Spleen (tissue), 11 donors: ENCODE data around the gene CARMIL3. TPM values are rescaled to one million over a fixed set of nuclear protein-coding genes. Genes with fewer than 3 reads are reported as not detected.

Experiments
- DNase-seq: peaks from one replicate; pipeline ENCODE4 v3.0.0-alpha.2; 2020
- H3K27ac ChIP-seq, 8 donors: fragments of 200-600 bp; sonication (generic) in 7 of 8; 1 replicate in 4 of 8; 2 replicates in 4 of 8; pipeline versions ENCODE4 v1.5.0 to v1.8.0; 2016 to 2021; ENCODE audit warnings: inconsistent platforms in 4 of 8, mild to moderate bottlenecking in 4 of 8, moderate library complexity in 1 of 8
- H3K27me3 ChIP-seq, 7 donors: fragments of 200-600 bp; sonication (generic) in 6 of 7; replicated peaks in 1 of 7; 1 replicate in 4 of 7; 2 replicates in 3 of 7; pipeline versions ENCODE4 v1.5.0 to v1.8.0; 2016 to 2021; ENCODE audit warnings: inconsistent platforms in 3 of 7, mild to moderate bottlenecking in 1 of 7
- H3K36me3 ChIP-seq, 6 donors: fragments of 200-600 bp; sonication (generic) in 5 of 6; 1 replicate in 4 of 6; 2 replicates in 2 of 6; pipeline versions ENCODE4 v1.5.0 to v1.8.0; 2016 to 2021; ENCODE audit warnings: inconsistent platforms in 2 of 6
- H3K4me1 ChIP-seq, 6 donors: fragments of 200-600 bp; sonication (generic) in 5 of 6; 1 replicate in 3 of 6; 2 replicates in 3 of 6; pipeline versions ENCODE4 v1.5.0 to v1.8.0; 2016 to 2021; ENCODE audit warnings: inconsistent platforms in 3 of 6
- H3K4me3 ChIP-seq, 8 donors: fragments of 200-600 bp; sonication (generic) in 7 of 8; 1 replicate in 4 of 8; 2 replicates in 4 of 8; pipeline versions ENCODE4 v1.5.0 to v1.8.0; 2016 to 2021; ENCODE audit warnings: inconsistent platforms in 4 of 8, mild to moderate bottlenecking in 4 of 8, moderate library complexity in 2 of 8
- H3K9me3 ChIP-seq, 8 donors: fragments of 200-600 bp; sonication (generic) in 7 of 8; 1 replicate in 4 of 8; 2 replicates in 4 of 8; pipeline versions ENCODE4 v1.5.0 to v1.8.0; 2016 to 2021; ENCODE audit warnings: inconsistent platforms in 4 of 8
- POLR2A ChIP-seq, 3 donors: fragments of 450-650 bp; IDR thresholded peaks; one replicate each; pipeline ENCODE4 v1.5.1; 2017; ENCODE audit warnings: antibody characterized with exemption in 3 of 3, mild to moderate bottlenecking in 1 of 3
- POLR2AphosphoS5 ChIP-seq, 3 donors: sonication (generic); formaldehyde crosslinking; IDR thresholded peaks; one replicate each; pipeline ENCODE4 v1.5.1; 2017; ENCODE audit warnings: antibody characterized with exemption in 3 of 3
- WGBS, 5 donors: extraction: QIAGEN DNeasy Blood & Tissue Kit in 3 of 5; methylation state at CpG; one replicate each; pipeline versions ENCODE4 v1.1.5 to v1.1.7; 2013 to 2018; 5-methylcytosine and 5-hydroxymethylcytosine counted together
- intact Hi-C: fragments of 100-400 bp; cut with DNase I; formaldehyde crosslinking; loops from one replicate; pipeline ENCODE4 v1.15.0; 2023; ENCODE audit warnings: low total_unique reads
- polyA plus RNA-seq, 3 donors: library from polyadenylated mRNA; stranded (reverse); fragments of 200-250 nt; gene quantifications; one replicate each; pipeline ENCODE4 v1.2.1, GENCODE V29; 2013
- total RNA-seq, 7 donors: library from RNA; depleted of rRNA in 3 of 7; stranded (reverse); fragments of >200 nt in 3 of 7; fragmentation: NEBNext Ultra II Directional in 4 of 7; extraction: Animal tissue kit (Norgen Biotek cat#: 25700) in 4 of 7; gene quantifications; one replicate each; pipeline versions ENCODE4 v1.1.0 to v1.2.1, GENCODE V29; 2016 to 2021
- TF ChIP-seq, protein P1 (sequence below), 11 experiments: fragments of 200-600 bp in 7 of 11; fragments of 450-650 bp in 4 of 11; sonication (generic) in 4 of 11; IDR thresholded peaks in 8 of 11; conservative IDR thresholded peaks in 3 of 11; 1 replicate in 7 of 11; 2 replicates in 4 of 11; pipeline versions ENCODE4 v1.4.0 to v1.8.0; 2016 to 2021; ENCODE audit warnings: antibody characterized with exemption in 11 of 11, inconsistent platforms in 4 of 11, mild to moderate bottlenecking in 1 of 11
- donor health status: healthy with polysubstance abuse.
- donor health status: DM: no; HTN: no; CAD: no; lungs with moderate emphysema.
- donor health status: DM: no; HTN: no; CAD: no.
- donor health status: Bipolar disorder and iron deficiency.
- donor health status: healthy.
- donor health status: DM: no; HTN: no; CAD: no.
- donor health status: DM: yes; HTN: yes; CAD: no.

The CARMIL3 gene
- total and polyA plus RNA-seq, 10 donors = 0.39 to 3.2 (median 1.4) TPM

DNA sequence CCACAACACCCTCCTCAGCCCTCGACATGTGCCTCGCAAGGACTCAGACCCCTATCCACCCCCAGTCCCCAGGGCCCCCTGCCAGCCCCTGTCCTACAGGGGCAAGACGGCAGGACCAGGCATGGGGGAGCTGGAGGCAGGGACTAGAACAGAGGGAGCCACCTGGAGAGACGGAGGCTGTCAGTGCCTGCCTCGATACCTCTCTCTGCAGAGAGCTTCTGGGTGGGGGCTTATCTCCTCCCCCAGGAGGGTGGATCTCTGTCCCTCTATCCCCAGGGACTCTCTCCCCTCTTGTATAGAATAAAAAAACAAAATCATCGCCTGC is 17.6 kb downstream of the CARMIL3 start:
- H3K4me1 ChIP-seq = peaks cover 0 to 13% (median 0%) of the 10 kb centered on the region in 6 donors
- no peaks in the 10 kb centered on the region for H3K36me3 ChIP-seq
- no peak overlapping the region for H3K27ac ChIP-seq
- TF ChIP-seq, protein P1, sequence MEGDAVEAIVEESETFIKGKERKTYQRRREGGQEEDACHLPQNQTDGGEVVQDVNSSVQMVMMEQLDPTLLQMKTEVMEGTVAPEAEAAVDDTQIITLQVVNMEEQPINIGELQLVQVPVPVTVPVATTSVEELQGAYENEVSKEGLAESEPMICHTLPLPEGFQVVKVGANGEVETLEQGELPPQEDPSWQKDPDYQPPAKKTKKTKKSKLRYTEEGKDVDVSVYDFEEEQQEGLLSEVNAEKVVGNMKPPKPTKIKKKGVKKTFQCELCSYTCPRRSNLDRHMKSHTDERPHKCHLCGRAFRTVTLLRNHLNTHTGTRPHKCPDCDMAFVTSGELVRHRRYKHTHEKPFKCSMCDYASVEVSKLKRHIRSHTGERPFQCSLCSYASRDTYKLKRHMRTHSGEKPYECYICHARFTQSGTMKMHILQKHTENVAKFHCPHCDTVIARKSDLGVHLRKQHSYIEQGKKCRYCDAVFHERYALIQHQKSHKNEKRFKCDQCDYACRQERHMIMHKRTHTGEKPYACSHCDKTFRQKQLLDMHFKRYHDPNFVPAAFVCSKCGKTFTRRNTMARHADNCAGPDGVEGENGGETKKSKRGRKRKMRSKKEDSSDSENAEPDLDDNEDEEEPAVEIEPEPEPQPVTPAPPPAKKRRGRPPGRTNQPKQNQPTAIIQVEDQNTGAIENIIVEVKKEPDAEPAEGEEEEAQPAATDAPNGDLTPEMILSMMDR (IDR thresholded peaks at IDR 0.05 in 8 of 11, conservative IDR thresholded peaks at IDR 0.05 in 3 of 11) = no peak
- TF ChIP-seq POLR2AphosphoS5 (IDR thresholded peaks at IDR 0.05) = no peak
- no peak for TF ChIP-seq POLR2A (IDR thresholded peaks at IDR 0.05)
- intact Hi-C loops = no loop called here
- H3K9me3 ChIP-seq = no peaks in the 10 kb centered on the region
- no peak overlapping the region for H3K4me3 ChIP-seq
- WGBS, 5 donors = 75 to 92% (median 87%) methylated on average over 3 to 6 of the region's 6 CpGs
- H3K27me3 ChIP-seq = peaks cover 0 to 17% (median 0%) of the 10 kb centered on the region in 7 donors
- DNase-seq = peak; percentile 71

GRCh38 chr14:24070285-24071143 is 18.7 kb downstream of the CARMIL3 start:
- Histone ChIP-seq H3K4me3 (no peak overlapping the region), H3K36me3 (no peaks in the 10 kb centered on the region), H3K9me3 (no peaks in the 10 kb centered on the region), H3K27ac (no peak overlapping the region), H3K4me1 (peaks cover 0 to 18% (median under 1%) of the 10 kb centered on the region in 6 donors), H3K27me3 (peaks cover 0 to 17% (median 0%) of the 10 kb centered on the region in 7 donors)
- intact Hi-C loops = no loop called here
- WGBS, 5 donors = 55 to 80% (median 75%) methylated on average over 10 of the region's 10 CpGs
- TF ChIP-seq POLR2AphosphoS5 (IDR thresholded peaks at IDR 0.05) = no peak
- TF ChIP-seq, protein P1 (IDR thresholded peaks at IDR 0.05 in 8 of 11, conservative IDR thresholded peaks at IDR 0.05 in 3 of 11) = no peak
- DNase-seq = peak; percentile 28

- no peaks in the 10 kb centered on the region for H3K36me3 ChIP-seq
- intact Hi-C loops = no loop called here
- no peak for TF ChIP-seq POLR2A (IDR thresholded peaks at IDR 0.05)
- no peak for TF ChIP-seq POLR2AphosphoS5 (IDR thresholded peaks at IDR 0.05)
- TF ChIP-seq, protein P1 (IDR thresholded peaks at IDR 0.05 in 8 of 11, conservative IDR thresholded peaks at IDR 0.05 in 3 of 11) = no peak
- H3K4me1 ChIP-seq = peaks cover 0 to 24% (median 2%) of the 10 kb centered on the region in 6 donors
- peak; percentile 62 for DNase-seq
- H3K27me3 ChIP-seq = peaks cover 0 to 17% (median 0%) of the 10 kb centered on the region in 7 donors
- H3K4me3 ChIP-seq = no peak within 1 kb of the TSS
- 52 to 70% (median 62%) methylated on average over 16 to 19 of the region's 19 CpGs for WGBS, 5 donors
- no peak within 1 kb of the TSS for H3K27ac ChIP-seq
- no peaks in the 10 kb centered on the region for H3K9me3 ChIP-seq
Measured at GRCh38 chr14:24071144-24071697, 19.4 kb downstream of the CARMIL3 start, which contains the start of gene CPNE6. Gene CPNE6 (plus strand): TSS chr14:24071562. CDS start chr14:24072937, 1,375 bp downstream.

DNA sequence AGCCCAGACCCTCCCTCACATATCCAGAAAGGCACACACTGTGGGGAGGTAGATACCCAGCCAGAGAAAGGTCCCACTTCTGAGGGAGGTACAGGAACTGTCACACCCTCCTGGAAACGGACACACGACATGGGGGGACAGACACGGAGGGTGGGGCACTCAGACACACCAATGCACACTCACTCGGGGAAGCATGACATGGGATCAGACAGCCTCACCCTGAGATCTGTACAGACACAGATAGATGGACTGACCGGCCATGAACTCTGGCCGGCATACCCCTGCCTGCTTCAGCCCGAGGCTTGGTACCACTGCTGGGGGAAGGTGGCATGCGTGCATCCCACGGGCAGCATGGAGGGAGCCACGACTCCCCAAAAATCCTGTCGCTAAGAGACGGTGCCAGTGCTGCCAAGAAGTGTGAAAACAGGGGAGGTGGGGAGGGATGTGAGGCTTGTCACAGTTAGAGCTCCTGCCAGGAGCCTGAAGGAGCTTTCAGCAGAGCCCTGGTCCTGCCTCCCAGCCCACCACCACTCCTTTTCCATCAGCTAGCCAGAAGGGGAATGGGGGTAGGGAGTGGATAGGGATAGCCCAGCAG is 20.1 kb downstream of the CARMIL3 start:
- TF ChIP-seq POLR2A (IDR thresholded peaks at IDR 0.05) (no peak), POLR2AphosphoS5 (IDR thresholded peaks at IDR 0.05) (no peak)
- TF ChIP-seq, protein P1 (IDR thresholded peaks at IDR 0.05 in 8 of 11, conservative IDR thresholded peaks at IDR 0.05 in 3 of 11) = no peak
- peak; percentile 50 for DNase-seq

More for the DNA sequence above, 20.1 kb downstream of the CARMIL3 start:
- Histone ChIP-seq H3K9me3 (no peaks in the 10 kb centered on the region), H3K36me3 (no peaks in the 10 kb centered on the region), H3K27ac (no peak overlapping the region), H3K4me3 (no peak overlapping the region), H3K27me3 (peaks cover 0 to 17% (median 0%) of the 10 kb centered on the region in 7 donors), H3K4me1 (peaks cover 0 to 24% (median 2%) of the 10 kb centered on the region in 6 donors)
- intact Hi-C loops = no loop called here
- WGBS, 5 donors = 71 to 90% (median 76%) methylated on average over 7 to 12 of the region's 12 CpGs
